ENCODE measurements around the gene PIH1D2.

GRCh38 chr11:112044961-112045360 is 28.9 kb downstream of the PIH1D2 start:
- TF ChIP-seq CTCF (conservative IDR thresholded peaks at IDR 0.05) = no peak
- no peak for TF ChIP-seq EZH2 (IDR thresholded peaks at IDR 0.05; ENCODE audit: low read depth)

Data from PC-9 (cell line).